Bronchial epithelial cell (primary cell): Measurements from ENCODE around the gene CTNNA2. TPM values are rescaled to one million over a fixed set of nuclear protein-coding genes. Genes with fewer than 3 reads are reported as not detected.

Source experiments
- DNase-seq: peaks from one replicate; pipeline ENCODE4 v3.0.0-alpha.2; 2010; ENCODE audit warnings: low read depth
- FAIRE-seq: peaks from 2 replicates; lab custom pipeline; 2011; peaks lifted over from hg19 to GRCh38; lab: Jason Lieb, UNC
- H3K27me3 ChIP-seq: 2 replicates; pipeline ENCODE4 v1.5.1; 2011; ENCODE audit warnings: low read length; ENCODE audit not compliant: control insufficient read depth, insufficient read depth
- H3K36me3 ChIP-seq: 2 replicates; pipeline ENCODE4 v1.5.1; 2011; ENCODE audit warnings: low read length; ENCODE audit not compliant: control insufficient read depth, insufficient read depth
- H3K4me3 ChIP-seq: 2 replicates; pipeline ENCODE4 v1.5.1; 2011; ENCODE audit warnings: mild to moderate bottlenecking, low read depth, low read length, control low read depth
- total RNA-seq: library from RNA; depleted of rRNA; stranded (reverse); fragments of >200 nt; gene quantifications from 2 replicates; pipeline ENCODE4 v1.2.1, GENCODE V29; 2014
- TF ChIP-seq, protein P1 (sequence below): IDR thresholded peaks from 2 replicates; pipeline ENCODE4 v1.5.1; 2011; ENCODE audit warnings: mild to moderate bottlenecking, moderate library complexity, low read length, control low read depth, inconsistent platforms; ENCODE audit not compliant: insufficient read depth, severe bottlenecking

CTNNA2 gene
- total RNA-seq, 1 donor from 2014 or later = not detected

DNA sequence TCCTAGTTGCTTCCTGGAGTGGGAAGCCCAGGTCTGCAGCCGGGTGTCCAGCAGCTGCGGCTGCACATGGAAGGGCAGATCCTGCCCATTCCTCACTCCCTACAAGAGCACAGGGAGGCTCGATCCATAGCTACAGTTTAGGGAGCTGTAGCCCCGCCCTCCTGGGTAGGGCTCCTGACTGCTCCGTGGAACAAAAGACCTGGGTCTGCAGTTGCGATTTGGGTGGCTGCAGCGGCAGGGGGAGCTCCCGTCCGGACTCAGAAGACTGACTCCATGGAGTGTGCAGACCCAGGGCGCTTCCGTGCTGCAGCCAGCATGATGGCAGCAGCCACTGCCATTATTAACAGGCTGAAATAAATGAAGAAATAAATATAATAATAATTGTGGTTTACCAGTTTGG is 157.3 kb downstream of the CTNNA2 start:
- Histone ChIP-seq H3K36me3 (no peaks in the 10 kb centered on the region), H3K4me3 (no peak overlapping the region), H3K27me3 (no peaks in the 10 kb centered on the region)
- DNase-seq (no peak), FAIRE-seq (no peak)
- TF ChIP-seq, protein P1, sequence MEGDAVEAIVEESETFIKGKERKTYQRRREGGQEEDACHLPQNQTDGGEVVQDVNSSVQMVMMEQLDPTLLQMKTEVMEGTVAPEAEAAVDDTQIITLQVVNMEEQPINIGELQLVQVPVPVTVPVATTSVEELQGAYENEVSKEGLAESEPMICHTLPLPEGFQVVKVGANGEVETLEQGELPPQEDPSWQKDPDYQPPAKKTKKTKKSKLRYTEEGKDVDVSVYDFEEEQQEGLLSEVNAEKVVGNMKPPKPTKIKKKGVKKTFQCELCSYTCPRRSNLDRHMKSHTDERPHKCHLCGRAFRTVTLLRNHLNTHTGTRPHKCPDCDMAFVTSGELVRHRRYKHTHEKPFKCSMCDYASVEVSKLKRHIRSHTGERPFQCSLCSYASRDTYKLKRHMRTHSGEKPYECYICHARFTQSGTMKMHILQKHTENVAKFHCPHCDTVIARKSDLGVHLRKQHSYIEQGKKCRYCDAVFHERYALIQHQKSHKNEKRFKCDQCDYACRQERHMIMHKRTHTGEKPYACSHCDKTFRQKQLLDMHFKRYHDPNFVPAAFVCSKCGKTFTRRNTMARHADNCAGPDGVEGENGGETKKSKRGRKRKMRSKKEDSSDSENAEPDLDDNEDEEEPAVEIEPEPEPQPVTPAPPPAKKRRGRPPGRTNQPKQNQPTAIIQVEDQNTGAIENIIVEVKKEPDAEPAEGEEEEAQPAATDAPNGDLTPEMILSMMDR = no peak

DNA sequence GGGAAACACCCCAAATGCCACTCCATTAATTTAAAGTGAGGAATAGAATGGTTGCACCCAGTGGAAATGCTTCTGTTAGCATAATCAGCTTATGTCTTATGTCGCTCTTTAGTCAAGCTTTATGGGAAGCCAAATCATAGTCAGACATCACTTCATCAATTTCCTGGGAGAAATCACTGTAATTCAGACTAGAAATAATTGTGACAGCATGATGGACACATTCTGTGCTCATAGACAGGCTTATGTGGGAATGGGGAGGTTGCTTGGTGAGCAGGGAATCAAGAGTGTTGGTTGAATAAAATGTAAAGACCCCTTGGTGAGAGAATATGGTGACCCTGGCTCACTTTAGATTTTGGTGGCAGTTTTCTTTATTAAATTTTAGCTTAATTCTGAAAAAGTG is 174.0 kb downstream of the CTNNA2 start:
- DNase-seq (no peak), FAIRE-seq (no peak)
- no peaks in the 10 kb centered on the region for H3K27me3 ChIP-seq
- TF ChIP-seq, protein P1 = no peak
- H3K4me3 ChIP-seq = no peak overlapping the region
- H3K36me3 ChIP-seq = no peaks in the 10 kb centered on the region

DNA sequence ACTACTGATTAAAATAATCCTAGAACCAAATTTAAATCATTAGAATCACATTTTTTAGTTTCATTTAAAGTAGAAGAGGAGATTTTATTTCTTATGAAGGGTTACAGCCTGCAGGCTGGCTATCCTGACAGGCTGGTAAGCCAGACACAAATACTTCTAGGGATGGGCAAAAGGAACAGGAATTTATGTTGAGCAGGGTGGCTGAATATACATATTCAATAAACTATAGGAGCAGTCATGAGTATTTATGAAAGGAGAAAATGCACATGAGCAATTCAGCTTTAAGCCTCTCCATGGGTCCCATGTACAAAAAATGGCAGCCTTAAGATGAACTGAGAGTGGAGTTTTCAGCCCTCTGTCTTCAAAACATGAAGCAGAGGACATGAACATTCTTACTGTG is 182.4 kb downstream of the CTNNA2 start:
- TF ChIP-seq, protein P1 = no peak
- Histone ChIP-seq H3K4me3 (no peak overlapping the region), H3K36me3 (no peaks in the 10 kb centered on the region), H3K27me3 (no peaks in the 10 kb centered on the region)
- DNase-seq (no peak), FAIRE-seq (no peak)

DNA sequence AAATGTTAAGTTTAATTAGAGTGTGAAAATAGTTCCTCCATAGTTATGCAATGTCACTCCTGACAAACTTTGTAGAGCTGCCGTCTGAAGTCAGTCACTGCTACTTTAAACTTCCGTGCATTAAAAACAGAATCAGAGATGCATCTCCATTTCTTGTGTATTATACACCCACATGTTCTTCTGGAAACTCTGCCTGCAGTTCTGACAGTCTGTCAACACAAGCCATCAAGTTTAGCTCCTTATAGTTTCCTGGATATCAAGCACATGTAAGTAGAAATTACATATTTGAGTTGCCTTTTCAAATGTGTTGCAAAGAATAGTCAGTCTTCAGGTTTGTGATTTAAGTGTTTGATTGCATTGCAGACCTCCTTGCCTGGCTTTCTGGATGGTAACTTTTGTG is 184.3 kb downstream of the CTNNA2 start:
- no peaks in the 10 kb centered on the region for H3K27me3 ChIP-seq
- no peaks in the 10 kb centered on the region for H3K36me3 ChIP-seq
- TF ChIP-seq, protein P1 = no peak
- H3K4me3 ChIP-seq = no peak overlapping the region
- FAIRE-seq = no peak
- DNase-seq = no peak

DNA sequence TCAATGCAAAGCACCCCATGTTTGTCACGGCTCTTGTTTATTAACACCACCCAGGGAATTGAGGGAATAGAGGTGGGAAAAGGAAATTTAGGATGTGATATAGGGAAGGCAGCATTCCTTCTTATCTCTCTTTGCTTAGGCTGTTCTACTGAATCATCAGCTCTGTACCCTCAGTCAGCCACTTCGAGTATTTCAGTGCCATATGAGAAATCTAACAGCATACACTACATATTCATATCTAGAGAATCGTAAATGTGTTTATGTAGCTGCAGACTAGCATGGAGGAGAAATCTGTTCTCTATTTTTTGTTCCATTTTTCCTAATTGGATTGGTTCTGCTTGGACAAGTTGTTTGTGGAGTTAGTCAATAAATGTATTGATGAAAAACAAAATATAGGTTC is 187.8 kb downstream of the CTNNA2 start:
- no peaks in the 10 kb centered on the region for H3K36me3 ChIP-seq
- no peak for FAIRE-seq
- TF ChIP-seq, protein P1 = no peak

DNA sequence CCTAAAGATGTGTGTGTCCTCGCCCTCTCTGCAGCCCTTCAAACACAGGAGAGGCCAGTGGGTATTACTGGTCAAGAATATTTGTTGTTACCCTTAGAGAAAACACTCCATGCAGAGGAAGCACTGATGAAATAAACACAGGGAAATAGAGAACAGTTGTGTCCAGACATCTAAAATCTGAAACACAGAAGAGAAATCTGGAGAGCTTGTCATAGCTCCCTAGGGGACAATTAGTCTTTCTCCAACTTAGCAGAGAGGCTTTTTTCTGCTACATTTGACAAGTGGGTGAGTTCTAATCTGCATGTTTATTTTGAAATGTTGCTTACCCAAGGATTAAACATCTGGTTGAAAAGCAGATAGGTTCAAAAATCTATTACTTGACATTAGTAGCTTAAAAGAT is 190.1 kb downstream of the CTNNA2 start:
- H3K27me3 ChIP-seq = no peaks in the 10 kb centered on the region
- TF ChIP-seq, protein P1 = no peak
- H3K36me3 ChIP-seq = no peaks in the 10 kb centered on the region
- FAIRE-seq (no peak), DNase-seq (no peak)
- no peak overlapping the region for H3K4me3 ChIP-seq

More for the DNA sequence above, 187.8 kb downstream of the CTNNA2 start:
- Histone ChIP-seq H3K27me3 (no peaks in the 10 kb centered on the region), H3K4me3 (no peak overlapping the region)
- DNase-seq = no peak
